Karpas-422 (cell line): ENCODE results near the gene GPC5. TPM values are rescaled to one million over a fixed set of nuclear protein-coding genes. Genes with fewer than 3 reads are reported as not detected.

Source experiments
- DNase-seq: peaks from one replicate; pipeline ENCODE4 v3.0.0-alpha.2; 2015
- H2AFZ ChIP-seq: fragments of 200-600 bp; sonication (generic); 2 replicates; pipeline ENCODE4 v1.6.1; 2014; ENCODE audit warnings: antibody characterized with exemption, low read length, mixed read lengths
- H3K27ac ChIP-seq: fragments of 200-600 bp; sonication (generic); 2 replicates; pipeline ENCODE4 v1.5.1; 2014; ENCODE audit warnings: mild to moderate bottlenecking, low read length, moderate library complexity
- H3K27me3 ChIP-seq: fragments of 200-600 bp; sonication (generic); 2 replicates; pipeline ENCODE4 v1.6.1; 2014; ENCODE audit warnings: low read length, mixed read lengths
- H3K36me3 ChIP-seq: fragments of 200-600 bp; sonication (generic); 2 replicates; pipeline ENCODE4 v1.6.1; 2014; ENCODE audit warnings: low read length, mixed read lengths; ENCODE audit not compliant: insufficient read depth
- H3K4me1 ChIP-seq: fragments of 200-600 bp; sonication (generic); 2 replicates; pipeline ENCODE4 v1.6.1; 2014; ENCODE audit warnings: mild to moderate bottlenecking, low read length, mixed read lengths
- H3K4me2 ChIP-seq: fragments of 200-600 bp; sonication (generic); 2 replicates; pipeline ENCODE4 v1.6.1; 2014; ENCODE audit warnings: low read length, low read depth, mild to moderate bottlenecking; ENCODE audit not compliant: poor library complexity, severe bottlenecking
- H3K4me3 ChIP-seq: fragments of 200-600 bp; sonication (generic); 2 replicates; pipeline ENCODE4 v1.5.1; 2014; ENCODE audit warnings: mild to moderate bottlenecking, antibody characterized with exemption, low read length, mixed read lengths
- H3K79me2 ChIP-seq: fragments of 200-600 bp; sonication (generic); 2 replicates; pipeline ENCODE4 v1.6.1; 2014; ENCODE audit warnings: mild to moderate bottlenecking, low read length, mixed read lengths
- H3K9ac ChIP-seq: fragments of 200-600 bp; sonication (generic); 2 replicates; pipeline ENCODE4 v1.6.0; 2014; ENCODE audit warnings: low read length
- H3K9me2 ChIP-seq: fragments of 200-600 bp; sonication (generic), shearing (Covaris generic); replicated peaks from 2 replicates; pipeline ENCODE4 v1.6.0; 2014; ENCODE audit warnings: mild to moderate bottlenecking, low read length, moderate library complexity; ENCODE audit not compliant: insufficient read depth
- H3K9me3 ChIP-seq: fragments of 300-700, 200-600 bp; sonication (generic); 2 replicates; pipeline ENCODE4 v1.6.1; 2014; ENCODE audit warnings: low read length, mixed read lengths
- H4K20me1 ChIP-seq: fragments of 200-600 bp; sonication (generic); 2 replicates; pipeline ENCODE4 v1.6.1; 2014; ENCODE audit warnings: mild to moderate bottlenecking, antibody characterized with exemption, low read length, low read depth; ENCODE audit not compliant: insufficient read depth
- total RNA-seq: library from RNA; depleted of rRNA; stranded (reverse); fragments of >200 nt; shearing (Covaris generic); gene quantifications from 2 replicates; pipeline ENCODE4 v1.2.3, GENCODE V29; 2014; ENCODE audit warnings: low replicate concordance

Gene GPC5
- total RNA-seq, 1 experiment from 2014 or later: not detected

DNA sequence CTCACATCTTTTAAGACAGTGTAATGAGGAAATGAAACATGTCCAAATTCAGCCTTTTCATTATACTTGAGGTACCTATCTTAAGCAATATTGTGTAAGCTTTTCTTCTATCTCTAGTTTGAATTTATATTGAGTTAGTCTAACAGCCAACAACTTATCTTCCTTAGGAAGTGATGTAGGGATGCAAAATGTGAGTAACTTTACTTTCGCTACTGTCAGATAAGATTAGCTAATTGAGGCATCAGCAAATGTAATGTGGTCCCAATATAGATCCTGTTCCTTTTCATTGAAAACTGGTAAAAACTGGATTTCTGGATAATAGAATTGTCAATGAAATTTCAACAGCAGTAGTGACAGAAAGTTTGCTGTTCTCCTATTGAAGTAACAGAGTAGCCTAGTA, 902.2 kb downstream of the GPC5 start:
- no peak for DNase-seq
- Histone ChIP-seq H3K4me3 (no peak overlapping the region), H3K27me3 (no peaks in the 10 kb centered on the region), H3K9me3 (peaks cover 11% of the 10 kb centered on the region), H3K9me2 (0 out of 2 replicates have a peak, but pooled peaks cover 3% of the 10 kb centered on the region), H4K20me1 (no peaks in the 10 kb centered on the region), H3K79me2 (no peaks in the 10 kb centered on the region), H3K9ac (no peak overlapping the region), H2AFZ (no peak overlapping the region), H3K4me2 (no peak overlapping the region), H3K4me1 (no peaks in the 10 kb centered on the region), H3K27ac (no peak overlapping the region), H3K36me3 (no peaks in the 10 kb centered on the region)

- no peak overlapping the region for H3K27ac ChIP-seq
- H3K36me3 ChIP-seq: no peaks in the 10 kb centered on the region
- H3K4me1 ChIP-seq: no peaks in the 10 kb centered on the region
- 0 out of 2 replicates have a peak, but pooled peaks cover 3% of the 10 kb centered on the region for H3K9me2 ChIP-seq
- H3K27me3 ChIP-seq: no peaks in the 10 kb centered on the region
- DNase-seq: no peak
- no peak overlapping the region for H3K9ac ChIP-seq
- H3K4me2 ChIP-seq: no peak overlapping the region
- no peak overlapping the region for H3K4me3 ChIP-seq
- H4K20me1 ChIP-seq: no peaks in the 10 kb centered on the region
- H2AFZ ChIP-seq: no peak overlapping the region
- peaks cover 11% of the 10 kb centered on the region for H3K9me3 ChIP-seq
- H3K79me2 ChIP-seq: no peaks in the 10 kb centered on the region
Observed at GRCh38 chr13:92303428-92303827, 905.0 kb downstream of the GPC5 start.

DNA sequence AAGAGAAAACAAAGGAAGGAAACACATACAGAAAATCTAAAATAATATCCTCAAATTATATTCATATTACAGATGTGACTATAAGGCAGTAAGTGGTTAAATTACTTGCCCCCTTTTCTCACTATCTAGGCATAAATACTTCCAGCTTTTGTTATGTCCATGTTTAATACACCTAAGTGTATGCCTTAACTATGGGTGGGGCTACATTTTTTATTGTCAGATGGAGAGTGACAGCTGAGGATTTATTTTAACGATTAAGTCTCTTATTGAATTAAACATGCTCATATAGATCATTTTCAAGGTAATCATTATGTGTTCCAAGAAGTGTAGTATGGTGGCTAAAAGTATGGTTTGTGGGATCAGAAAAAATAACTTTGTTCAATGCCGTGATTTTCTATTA, 909.3 kb downstream of the GPC5 start:
- Histone ChIP-seq H3K9me3 (peaks cover 14% of the 10 kb centered on the region), H2AFZ (no peak overlapping the region), H3K9me2 (no peaks in the 10 kb centered on the region), H3K4me2 (no peak overlapping the region), H4K20me1 (no peaks in the 10 kb centered on the region), H3K4me1 (no peaks in the 10 kb centered on the region), H3K27me3 (no peaks in the 10 kb centered on the region), H3K27ac (no peak overlapping the region), H3K79me2 (no peaks in the 10 kb centered on the region), H3K4me3 (no peak overlapping the region), H3K9ac (no peak overlapping the region), H3K36me3 (no peaks in the 10 kb centered on the region)
- DNase-seq: no peak

DNA sequence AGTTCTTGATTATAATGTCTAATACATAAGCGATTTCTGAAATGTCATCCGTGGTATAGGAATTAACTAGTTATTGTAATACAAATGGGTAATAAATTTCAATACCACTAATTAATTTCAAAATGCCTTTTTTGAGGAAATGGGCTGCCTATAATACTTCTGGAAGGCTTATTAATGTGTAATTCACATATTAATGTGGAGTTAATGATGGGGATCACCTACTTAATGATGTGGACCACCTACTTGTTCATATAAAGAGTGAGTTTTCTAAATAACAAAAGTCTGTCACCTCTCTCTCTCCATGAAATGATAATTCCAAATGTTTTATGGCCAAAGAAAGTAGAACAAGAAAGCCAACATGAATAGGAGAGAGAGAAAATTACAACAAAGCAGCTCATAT, 914.4 kb downstream of the GPC5 start:
- peaks cover 26% of the 10 kb centered on the region for H3K9me3 ChIP-seq
- H3K79me2 ChIP-seq: no peaks in the 10 kb centered on the region
- H3K4me2 ChIP-seq: no peak overlapping the region
- no peaks in the 10 kb centered on the region for H3K9me2 ChIP-seq
- DNase-seq: no peak
- no peaks in the 10 kb centered on the region for H3K27me3 ChIP-seq
- H2AFZ ChIP-seq: no peak overlapping the region
- H4K20me1 ChIP-seq: no peaks in the 10 kb centered on the region
- no peak overlapping the region for H3K4me3 ChIP-seq
- H3K27ac ChIP-seq: no peak overlapping the region
- no peaks in the 10 kb centered on the region for H3K4me1 ChIP-seq
- no peak overlapping the region for H3K9ac ChIP-seq
- no peaks in the 10 kb centered on the region for H3K36me3 ChIP-seq

DNA sequence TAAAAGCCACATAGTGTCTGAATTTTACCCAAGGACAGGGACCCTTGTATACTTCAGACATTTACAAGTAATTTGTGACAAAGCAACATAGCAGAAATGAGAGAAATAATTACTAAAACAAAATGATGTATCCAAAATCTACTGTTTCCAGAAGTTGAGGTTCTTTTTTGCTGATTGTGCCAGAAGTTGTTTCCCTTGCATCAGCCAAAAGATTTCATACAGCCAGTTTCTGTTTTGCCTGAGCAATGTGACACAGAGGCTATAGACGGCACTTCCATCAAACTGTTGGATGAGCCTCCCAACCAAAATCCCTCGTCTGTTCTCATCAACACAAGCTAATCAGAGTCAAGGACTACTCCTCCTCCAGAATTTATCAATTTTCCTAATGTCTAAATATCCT, 915.0 kb downstream of the GPC5 start:
- Histone ChIP-seq H3K9ac (no peak overlapping the region), H3K27ac (no peak overlapping the region), H3K27me3 (no peaks in the 10 kb centered on the region), H3K9me2 (no peaks in the 10 kb centered on the region), H3K79me2 (no peaks in the 10 kb centered on the region), H3K4me3 (no peak overlapping the region), H3K4me2 (no peak overlapping the region), H3K36me3 (no peaks in the 10 kb centered on the region), H3K9me3 (peaks cover 26% of the 10 kb centered on the region), H3K4me1 (no peaks in the 10 kb centered on the region), H2AFZ (no peak overlapping the region), H4K20me1 (no peaks in the 10 kb centered on the region)
- no peak for DNase-seq

DNA sequence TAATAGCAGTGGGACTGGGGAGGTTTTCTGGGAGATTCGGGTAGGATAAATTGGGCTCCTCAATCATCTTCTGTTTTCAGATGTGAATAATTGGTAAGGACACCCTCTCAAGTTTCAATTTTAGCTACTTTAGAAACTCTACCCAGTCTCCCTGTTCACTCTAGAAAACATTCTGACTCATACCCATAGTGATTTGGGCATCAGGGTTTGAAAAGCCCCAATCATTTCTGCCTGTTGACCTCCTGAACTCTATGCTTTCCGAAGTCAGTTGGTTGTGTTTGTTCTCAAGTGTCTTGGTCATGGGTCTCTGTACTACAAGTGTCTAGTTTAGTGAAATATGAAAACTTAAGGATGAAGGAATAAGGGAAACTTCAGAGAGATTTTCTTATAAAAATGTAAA, 916.8 kb downstream of the GPC5 start:
- Histone ChIP-seq H3K4me3 (no peak overlapping the region), H3K4me2 (no peak overlapping the region), H3K4me1 (no peaks in the 10 kb centered on the region), H3K36me3 (no peaks in the 10 kb centered on the region), H3K9me3 (peaks cover 28% of the 10 kb centered on the region), H3K79me2 (no peaks in the 10 kb centered on the region), H4K20me1 (no peaks in the 10 kb centered on the region), H3K9me2 (no peaks in the 10 kb centered on the region), H3K27ac (no peak overlapping the region), H2AFZ (no peak overlapping the region), H3K27me3 (no peaks in the 10 kb centered on the region), H3K9ac (no peak overlapping the region)
- no peak for DNase-seq

DNA sequence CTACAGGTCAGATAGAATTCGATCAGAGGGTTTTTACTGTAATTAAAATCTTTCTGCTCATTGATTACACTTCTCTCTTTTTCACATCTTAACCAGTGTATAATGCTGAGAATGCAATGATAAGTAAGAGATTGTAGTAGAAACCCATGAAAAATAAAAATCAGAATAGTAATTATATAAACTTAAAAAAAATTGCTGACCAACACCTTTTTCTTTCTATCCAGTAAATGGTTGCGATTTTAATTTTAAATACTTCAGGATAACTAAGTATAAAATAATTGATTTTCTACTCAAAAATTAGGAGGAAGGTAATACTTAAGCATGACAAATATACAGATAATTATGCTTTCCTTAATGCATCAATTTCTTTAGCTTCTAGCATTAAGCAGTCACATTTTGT, 917.6 kb downstream of the GPC5 start:
- Histone ChIP-seq H3K36me3 (no peaks in the 10 kb centered on the region), H3K27ac (no peak overlapping the region), H3K79me2 (no peaks in the 10 kb centered on the region), H4K20me1 (no peaks in the 10 kb centered on the region), H3K4me3 (no peak overlapping the region), H2AFZ (no peak overlapping the region), H3K9me3 (peaks cover 29% of the 10 kb centered on the region), H3K27me3 (no peaks in the 10 kb centered on the region), H3K4me2 (no peak overlapping the region), H3K4me1 (no peaks in the 10 kb centered on the region), H3K9me2 (no peaks in the 10 kb centered on the region), H3K9ac (no peak overlapping the region)
- no peak for DNase-seq

DNA sequence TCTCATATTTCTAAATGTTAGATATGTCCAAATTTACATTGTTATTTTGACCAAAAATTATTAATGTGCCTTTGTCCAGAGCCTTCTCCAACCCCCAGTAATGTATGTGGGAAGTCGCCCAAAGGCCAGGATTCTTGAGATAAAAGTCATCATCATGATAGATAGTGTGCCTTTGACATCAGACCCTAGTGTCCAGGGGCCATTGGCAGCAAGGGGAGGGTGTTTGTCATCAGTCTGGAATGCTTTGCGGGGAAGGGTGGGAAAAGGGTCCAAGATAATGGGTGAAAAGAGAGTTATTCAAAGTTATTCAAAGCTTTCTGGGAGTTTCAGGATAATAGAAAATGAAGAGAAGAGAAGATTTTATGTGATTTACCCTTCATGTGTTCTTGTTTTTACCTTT, 918.6 kb downstream of the GPC5 start:
- peaks cover 31% of the 10 kb centered on the region for H3K9me3 ChIP-seq
- H3K4me2 ChIP-seq: no peak overlapping the region
- no peaks in the 10 kb centered on the region for H4K20me1 ChIP-seq
- H3K4me3 ChIP-seq: no peak overlapping the region
- no peaks in the 10 kb centered on the region for H3K36me3 ChIP-seq
- no peaks in the 10 kb centered on the region for H3K79me2 ChIP-seq
- no peaks in the 10 kb centered on the region for H3K4me1 ChIP-seq
- no peak overlapping the region for H3K9ac ChIP-seq
- no peak overlapping the region for H3K27ac ChIP-seq
- H3K27me3 ChIP-seq: no peaks in the 10 kb centered on the region
- no peaks in the 10 kb centered on the region for H3K9me2 ChIP-seq
- no peak overlapping the region for H2AFZ ChIP-seq
- DNase-seq: no peak

- Histone ChIP-seq H3K9ac (no peak overlapping the region), H2AFZ (no peak overlapping the region), H3K4me3 (no peak overlapping the region), H3K79me2 (no peaks in the 10 kb centered on the region), H3K9me2 (no peaks in the 10 kb centered on the region), H3K9me3 (peaks cover 21% of the 10 kb centered on the region), H3K27ac (no peak overlapping the region), H3K27me3 (no peaks in the 10 kb centered on the region), H3K4me2 (no peak overlapping the region), H3K36me3 (no peaks in the 10 kb centered on the region), H4K20me1 (no peaks in the 10 kb centered on the region), H3K4me1 (no peaks in the 10 kb centered on the region)
- DNase-seq: no peak
Observed at GRCh38 chr13:92320323-92320722, 921.9 kb downstream of the GPC5 start.
